LNCAP (cell line): ENCODE results near the gene ZNF134.

Experiments
- TF ChIP-seq, protein P1 (sequence below): fragments of 450-650 bp; IDR thresholded peaks from 2 replicates; pipeline ENCODE4 v1.5.1; 2017; ENCODE audit warnings: mild to moderate bottlenecking

The ZNF134 gene

DNA sequence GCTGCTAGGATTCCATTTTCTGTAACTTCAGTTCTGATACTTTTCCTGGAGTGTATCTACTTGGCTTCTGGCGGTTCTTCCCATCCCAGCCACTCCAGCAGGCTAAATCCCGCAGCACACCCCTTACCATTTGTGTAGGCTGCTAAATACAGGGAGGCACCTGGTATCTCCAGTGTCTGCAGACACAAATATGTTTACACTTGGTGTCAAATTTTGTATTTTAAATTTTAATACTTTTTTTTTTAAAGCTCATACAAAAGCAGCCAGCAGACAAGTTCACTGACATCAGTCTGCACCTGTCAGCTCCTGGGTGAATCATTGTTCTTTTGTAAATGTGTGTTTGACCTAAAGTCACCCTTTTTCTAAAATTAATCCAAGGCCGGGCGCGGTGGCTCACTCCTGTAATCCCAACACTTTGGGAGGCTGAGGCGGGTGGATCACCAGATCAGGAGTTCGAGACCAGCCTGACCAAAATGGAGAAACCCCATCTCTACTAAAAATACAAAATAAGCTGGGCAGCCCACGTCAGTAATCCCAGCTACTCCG, 51.3 kb downstream of the ZNF134 start:
- TF ChIP-seq, protein P1, sequence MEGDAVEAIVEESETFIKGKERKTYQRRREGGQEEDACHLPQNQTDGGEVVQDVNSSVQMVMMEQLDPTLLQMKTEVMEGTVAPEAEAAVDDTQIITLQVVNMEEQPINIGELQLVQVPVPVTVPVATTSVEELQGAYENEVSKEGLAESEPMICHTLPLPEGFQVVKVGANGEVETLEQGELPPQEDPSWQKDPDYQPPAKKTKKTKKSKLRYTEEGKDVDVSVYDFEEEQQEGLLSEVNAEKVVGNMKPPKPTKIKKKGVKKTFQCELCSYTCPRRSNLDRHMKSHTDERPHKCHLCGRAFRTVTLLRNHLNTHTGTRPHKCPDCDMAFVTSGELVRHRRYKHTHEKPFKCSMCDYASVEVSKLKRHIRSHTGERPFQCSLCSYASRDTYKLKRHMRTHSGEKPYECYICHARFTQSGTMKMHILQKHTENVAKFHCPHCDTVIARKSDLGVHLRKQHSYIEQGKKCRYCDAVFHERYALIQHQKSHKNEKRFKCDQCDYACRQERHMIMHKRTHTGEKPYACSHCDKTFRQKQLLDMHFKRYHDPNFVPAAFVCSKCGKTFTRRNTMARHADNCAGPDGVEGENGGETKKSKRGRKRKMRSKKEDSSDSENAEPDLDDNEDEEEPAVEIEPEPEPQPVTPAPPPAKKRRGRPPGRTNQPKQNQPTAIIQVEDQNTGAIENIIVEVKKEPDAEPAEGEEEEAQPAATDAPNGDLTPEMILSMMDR: no peak

DNA sequence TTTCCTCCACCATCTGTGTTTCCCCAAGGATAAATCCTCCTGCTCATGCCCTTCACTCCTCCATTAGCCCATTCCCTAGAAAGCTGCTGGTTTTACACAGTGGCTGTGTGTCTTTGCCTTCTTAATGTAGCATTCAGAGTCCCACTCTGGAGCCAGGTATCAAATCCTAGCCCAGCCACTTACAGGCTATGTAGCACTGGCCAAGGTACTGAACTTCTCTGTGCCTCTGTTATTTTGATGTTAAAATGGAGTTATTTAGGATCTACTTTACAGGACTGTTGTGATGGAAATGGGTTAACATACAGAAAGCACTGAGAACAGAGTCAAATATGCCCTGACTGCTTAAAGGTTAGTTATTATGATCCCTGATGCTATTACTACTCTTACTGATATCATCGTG, 53.2 kb downstream of the ZNF134 start:
- TF ChIP-seq, protein P1: no peak

DNA sequence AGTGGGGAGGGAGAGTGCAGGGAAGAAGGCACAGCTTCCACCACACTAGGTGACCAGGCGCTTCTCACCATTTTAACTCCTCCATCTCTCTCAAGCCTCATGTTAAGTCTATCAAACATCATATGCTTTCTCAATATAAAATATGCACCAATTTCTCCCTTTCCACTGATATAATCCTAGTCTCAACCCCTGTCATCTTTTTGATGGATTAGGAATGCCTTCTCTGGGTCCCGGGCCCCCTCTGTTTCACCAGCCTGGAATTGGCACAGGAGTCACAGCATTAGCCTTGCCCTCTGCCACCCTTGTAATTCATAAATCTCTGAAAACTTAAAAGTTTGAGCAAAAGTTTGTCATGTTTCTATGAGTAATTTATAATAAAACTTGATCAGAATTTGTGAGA, 54.6 kb downstream of the ZNF134 start, which contains the start of gene ZSCAN4:
ZSCAN4 (plus strand) TSS at position 301 of the 400 bp plus-strand sequence. CDS start 7,211 bp downstream, outside the sequence.
- TF ChIP-seq, protein P1: no peak

DNA sequence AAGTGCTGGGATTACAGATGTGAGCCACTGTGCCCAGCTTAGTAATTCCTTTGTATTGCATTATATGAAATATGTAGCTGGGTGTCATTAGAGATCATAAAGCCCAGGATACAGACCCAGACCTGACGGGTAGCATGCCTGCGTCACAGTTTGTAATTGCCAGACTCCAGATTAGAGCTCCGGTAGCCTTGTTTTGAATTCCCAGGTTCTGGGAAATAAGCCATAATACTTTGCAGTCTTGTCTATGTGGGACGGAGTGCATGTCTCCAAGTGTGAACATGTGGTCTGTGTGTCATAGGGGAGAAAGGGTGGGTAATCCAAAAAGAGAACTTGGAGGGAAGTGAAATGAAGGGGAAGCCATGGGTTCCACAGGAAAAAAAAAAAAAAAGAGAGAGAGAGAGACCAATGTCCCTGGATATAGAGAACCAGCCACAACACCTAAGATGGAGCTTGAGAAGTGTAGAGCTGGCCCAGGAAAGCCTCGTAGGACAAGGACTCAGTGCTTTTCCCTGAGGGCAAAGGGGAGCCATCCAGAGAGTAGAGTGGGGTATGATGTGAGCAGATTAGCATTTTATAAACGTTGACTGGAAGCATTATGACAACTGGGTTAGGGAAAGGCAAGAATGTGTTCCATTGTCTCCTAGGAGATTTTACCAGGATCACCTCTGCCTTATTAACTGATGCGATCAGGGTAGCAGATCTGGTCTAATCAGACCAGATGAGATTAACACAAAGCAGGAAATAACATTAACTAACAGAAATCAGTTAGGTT, 57.3 kb downstream of the ZNF134 start:
- TF ChIP-seq, protein P1: no peak

DNA sequence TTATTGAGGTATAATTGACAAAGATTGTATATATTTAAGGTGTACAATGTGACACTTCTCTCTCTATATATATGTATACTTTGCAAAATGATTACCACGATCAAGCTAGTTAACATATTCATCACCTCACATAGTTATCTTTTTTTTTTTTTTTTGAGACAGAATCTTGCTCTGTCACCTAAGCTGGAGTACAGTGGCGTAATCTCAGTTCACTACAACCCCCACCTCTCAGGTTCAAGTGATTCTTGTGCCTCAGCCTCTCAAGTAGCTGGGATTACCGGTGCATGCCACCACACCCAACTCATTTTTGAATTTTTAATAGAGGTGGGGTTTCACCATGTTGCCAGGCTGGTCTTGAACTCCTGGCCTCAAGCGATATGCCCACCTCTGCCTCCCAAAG, 58.4 kb downstream of the ZNF134 start:
- TF ChIP-seq, protein P1: no peak
